Thyroid gland (tissue), 4 donors: ENCODE data around the gene KLK11.

Experiments
- CTCF ChIP-seq, 6 experiments: fragments of 200-600 bp in 3 of 6; fragments of 450-650 bp in 3 of 6; sonication (generic) in 3 of 6; IDR thresholded peaks; one replicate each; pipeline ENCODE4 v1.5.1; 2016 to 2019; ENCODE audit warnings: antibody characterized with exemption in 6 of 6, mild to moderate bottlenecking in 2 of 6, inconsistent platforms in 1 of 6, moderate library complexity in 1 of 6
- POLR2A ChIP-seq, 2 donors: fragments of 450-650 bp; IDR thresholded peaks; one replicate each; pipeline ENCODE4 v1.6.1; 2017; ENCODE audit warnings: antibody characterized with exemption in 2 of 2, mild to moderate bottlenecking in 2 of 2, moderate library complexity in 1 of 2

GRCh38 chr19:51043497-51043896 lies 17.1 kb upstream of the KLK11 start:
- TF ChIP-seq CTCF (IDR thresholded peaks at IDR 0.05) = no peak
- TF ChIP-seq POLR2A (IDR thresholded peaks at IDR 0.05) = no peak
